CD8-positive, alpha-beta memory T cell (primary cell): ENCODE measurements around the gene GOLGA8B. TPM values are rescaled to one million over a fixed set of nuclear protein-coding genes. Genes with fewer than 3 reads are reported as not detected.
"Not testable (repeated sequence)": the region's sequence is repeated elsewhere in the genome, so short reads cannot be mapped to it uniquely, and the experiment has no call there.

ENCODE experiments used
- CTCF ChIA-PET: fragments of 350-600 bp; sonication (Branson Sonifier 250); formaldehyde crosslinking; loops from one replicate; lab custom pipeline; 2021; ENCODE audit warnings: antibody characterized with exemption; lab: Charles Lee
- POLR2A ChIA-PET: fragments of 350-600 bp; sonication (Branson Sonifier 250); formaldehyde crosslinking; loops from one replicate; lab custom pipeline; 2021; ENCODE audit warnings: antibody characterized with exemption; lab: Charles Lee
- DNase-seq, 5 donors: peaks; one replicate each; pipeline versions ENCODE4 v3.0.0 to v3.0.0-alpha.2; 2020 to 2022; ENCODE audit warnings: mixed read lengths in 1 of 5
- H3K27ac ChIP-seq: one replicate; pipeline ENCODE4 v1.7.0; 2013; ENCODE audit warnings: low read depth, mild to moderate bottlenecking, low read length, moderate library complexity
- H3K27me3 ChIP-seq: 2 replicates; pipeline ENCODE4 v1.7.0; 2013; ENCODE audit warnings: low read length, mild to moderate bottlenecking; ENCODE audit not compliant: insufficient read depth, poor library complexity, severe bottlenecking
- H3K36me3 ChIP-seq: 2 replicates; pipeline ENCODE4 v1.7.0; 2013; ENCODE audit warnings: mild to moderate bottlenecking, low read length, moderate library complexity; ENCODE audit not compliant: insufficient read depth
- H3K4me1 ChIP-seq: 2 replicates; pipeline ENCODE4 v1.7.0; 2013; ENCODE audit warnings: mild to moderate bottlenecking, low read length, moderate library complexity; ENCODE audit not compliant: insufficient read depth
- H3K4me3 ChIP-seq: 2 replicates; pipeline ENCODE4 v1.7.0; 2013; ENCODE audit warnings: mild to moderate bottlenecking, low read length
- H3K9me3 ChIP-seq: 2 replicates; pipeline ENCODE4 v1.7.0; 2013; ENCODE audit warnings: mild to moderate bottlenecking, low read length
- H3K27ac Mint-ChIP-seq, 8 donors: one replicate each; pipeline ENCODE4 v1.8.0; 2020 to 2021; ENCODE audit warnings: mixed read lengths in 8 of 8, mild to moderate bottlenecking in 6 of 8, inconsistent platforms in 3 of 8, moderate library complexity in 3 of 8
- H3K27me3 Mint-ChIP-seq, 2 donors: one replicate each; pipeline ENCODE4 v1.8.0; 2020 to 2021; ENCODE audit warnings: mixed read lengths in 2 of 2, mild to moderate bottlenecking in 1 of 2, moderate library complexity in 1 of 2
- H3K36me3 Mint-ChIP-seq, 3 donors: one replicate each; pipeline ENCODE4 v1.8.0; 2020 to 2021; ENCODE audit warnings: mixed read lengths in 3 of 3, inconsistent platforms in 1 of 3, mild to moderate bottlenecking in 1 of 3
- H3K4me1 Mint-ChIP-seq, 3 donors: one replicate each; pipeline ENCODE4 v1.8.0; 2020 to 2021; ENCODE audit warnings: mixed read lengths in 3 of 3, inconsistent platforms in 1 of 3, mild to moderate bottlenecking in 1 of 3
- H3K4me3 Mint-ChIP-seq, 7 donors: one replicate each; pipeline ENCODE4 v1.8.0; 2020 to 2021; ENCODE audit warnings: mixed read lengths in 7 of 7, mild to moderate bottlenecking in 6 of 7, moderate library complexity in 4 of 7, inconsistent platforms in 2 of 7
- H3K9me3 Mint-ChIP-seq, 5 donors: one replicate each; pipeline ENCODE4 v1.8.0; 2020 to 2022; ENCODE audit warnings: mixed read lengths in 5 of 5, mild to moderate bottlenecking in 3 of 5, moderate library complexity in 2 of 5, inconsistent platforms in 1 of 5
- polyA plus RNA-seq: library from polyadenylated mRNA; unstranded; fragments of 300-500 nt; fragmentation: Illumina TruSeq; gene quantifications from one replicate; pipeline ENCODE4 v1.2.3, GENCODE V29; 2021
- total RNA-seq, 2 experiments: library from RNA; stranded (reverse); gene quantifications; one replicate each; pipeline ENCODE4 v1.2.3, GENCODE V29; 2021

Gene GOLGA8B
- total and polyA plus RNA-seq, 3 experiments from 2014 or later: 4.7 to 136 (median 132) TPM

DNA sequence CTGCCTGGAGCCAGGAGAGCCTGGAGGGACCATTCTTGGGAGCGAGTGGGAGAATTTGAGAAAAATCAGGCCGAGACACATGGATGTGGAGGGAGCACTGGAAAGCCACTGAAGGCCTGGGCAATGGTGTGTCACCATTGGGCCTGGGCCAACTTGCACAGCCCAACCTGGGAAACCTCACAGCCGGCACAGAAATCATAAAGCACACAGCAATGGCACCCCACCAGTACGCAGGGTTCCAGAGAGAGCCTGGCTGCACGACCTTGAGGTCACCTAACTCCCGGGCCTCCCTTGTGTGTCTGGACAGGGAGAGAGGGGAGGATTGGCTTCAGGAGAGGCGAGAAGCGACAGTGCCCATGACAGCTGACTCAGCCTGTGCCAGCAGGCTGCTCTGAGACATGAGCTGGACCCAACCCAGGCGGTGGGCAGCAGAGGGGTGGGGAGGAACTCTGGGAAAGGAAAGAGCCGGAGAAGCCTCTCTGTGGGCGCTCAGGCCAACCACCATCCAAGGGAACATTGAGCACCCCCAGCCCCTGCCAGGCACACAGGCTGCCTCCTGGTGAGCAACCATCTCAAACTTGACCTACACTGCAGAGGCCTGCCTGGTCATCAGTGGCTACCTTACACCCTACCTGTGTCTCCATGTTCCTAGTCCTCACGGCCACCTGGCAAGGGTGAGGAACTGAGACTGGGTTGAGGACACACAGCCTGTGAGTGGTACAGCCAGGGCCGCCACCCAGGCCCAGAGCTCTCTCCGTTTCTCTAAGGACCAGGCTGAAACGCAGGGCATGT lies 3.0 kb downstream of the GOLGA8B start:
- H3K27ac ChIP-seq, DNase-seq, H3K27me3 ChIP-seq, H3K9me3 ChIP-seq, CTCF ChIA-PET, POLR2A ChIA-PET, H3K36me3 ChIP-seq, H3K9me3 Mint-ChIP-seq, H3K36me3 Mint-ChIP-seq, H3K4me3 ChIP-seq, H3K27me3 Mint-ChIP-seq: not testable (repeated sequence)
- H3K4me1 ChIP-seq: peaks cover 22% of the 10 kb centered on the region
- Mint-ChIP-seq H3K27ac (peak overlapping the region in 2 of 8 donors; percentile 23 to 24), H3K4me1 (peaks cover 34 to 64% (median 57%) of the 10 kb centered on the region in 3 donors), H3K4me3 (peak overlapping the region in 4 of 7 donors; percentile 19 to 97 (median 66))

DNA sequence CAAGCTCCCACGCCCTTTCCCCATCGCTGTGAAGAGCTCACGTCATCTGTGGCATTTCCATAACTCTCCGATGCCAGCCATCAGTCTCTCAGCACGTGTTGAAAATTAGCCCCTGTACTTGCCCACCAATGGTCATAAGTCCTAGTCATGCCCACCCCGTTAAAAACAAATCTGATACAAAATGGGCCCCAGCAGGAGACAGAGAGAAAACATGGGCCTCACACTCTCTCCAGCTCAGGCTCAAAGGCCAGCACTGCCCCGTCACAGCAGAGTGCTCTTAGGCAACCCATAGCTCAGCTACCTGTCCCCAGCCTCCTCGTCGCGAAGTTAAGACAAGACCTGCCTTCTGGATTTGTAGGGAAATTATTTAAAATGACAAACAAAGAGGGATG lies 5.2 kb downstream of the GOLGA8B start:
- POLR2A ChIA-PET: no interaction called here
- peak overlapping the region in 3 of 7 donors; percentile 1 to 57 (median 25) for H3K4me3 Mint-ChIP-seq
- no peak overlapping the region for H3K27ac Mint-ChIP-seq

DNA sequence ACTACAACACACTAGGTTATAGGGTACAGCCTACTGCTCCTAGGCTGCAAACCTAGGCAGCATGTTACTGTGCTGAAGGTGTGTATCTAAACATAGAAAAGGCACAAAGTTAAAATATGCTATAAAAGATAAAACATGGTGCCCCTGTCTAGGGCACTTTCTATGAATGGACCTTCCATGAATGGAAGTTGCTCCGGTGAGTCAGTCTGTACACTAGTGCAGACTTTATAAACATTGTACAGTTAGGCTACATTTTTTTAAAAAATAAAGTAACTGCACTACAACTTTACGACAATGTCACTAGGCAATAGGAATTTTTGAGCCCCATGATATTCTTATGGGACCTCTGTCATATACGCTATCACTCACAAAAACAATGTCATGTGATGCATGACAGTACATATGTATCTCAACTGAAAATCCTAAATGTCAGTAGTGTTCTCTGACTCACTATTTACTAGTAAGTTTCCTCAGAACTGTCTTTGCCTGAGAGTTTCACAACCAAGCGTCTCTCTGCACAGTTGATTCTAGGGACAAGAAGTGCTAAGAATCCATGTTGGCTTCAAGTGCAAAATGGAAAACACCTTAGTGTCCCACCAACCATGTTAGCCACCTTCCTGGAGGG lies 5.7 kb downstream of the GOLGA8B start:
- H3K27ac Mint-ChIP-seq, DNase-seq, H3K36me3 ChIP-seq, H3K4me3 ChIP-seq, H3K36me3 Mint-ChIP-seq, H3K9me3 ChIP-seq, H3K27me3 ChIP-seq, H3K9me3 Mint-ChIP-seq, POLR2A ChIA-PET, H3K27me3 Mint-ChIP-seq, CTCF ChIA-PET, H3K27ac ChIP-seq: not testable (repeated sequence)
- peaks cover 34 to 66% (median 57%) of the 10 kb centered on the region in 3 donors for H3K4me1 Mint-ChIP-seq
- peaks cover 17% of the 10 kb centered on the region for H3K4me1 ChIP-seq
- H3K4me3 Mint-ChIP-seq: peak overlapping the region in 3 of 7 donors; percentile 1 to 25 (median 25)

More for the DNA sequence above, 5.2 kb downstream of the GOLGA8B start:
- H3K9me3 ChIP-seq: no peaks in the 10 kb centered on the region
- no peak overlapping the region for H3K27ac ChIP-seq
- peaks cover 34 to 66% (median 57%) of the 10 kb centered on the region in 3 donors for H3K4me1 Mint-ChIP-seq
- H3K4me1 ChIP-seq: peaks cover 17% of the 10 kb centered on the region
- H3K36me3 Mint-ChIP-seq: peaks cover 0 to 2% (median 0%) of the 10 kb centered on the region in 3 donors
- DNase-seq: no peak
- CTCF ChIA-PET: no interaction called here
- H3K4me3 ChIP-seq: no peak overlapping the region
- no peaks in the 10 kb centered on the region for H3K27me3 ChIP-seq
- no peaks in the 10 kb centered on the region for H3K27me3 Mint-ChIP-seq
- H3K36me3 ChIP-seq: no peaks in the 10 kb centered on the region
- H3K9me3 Mint-ChIP-seq: no peaks in the 10 kb centered on the region

DNA sequence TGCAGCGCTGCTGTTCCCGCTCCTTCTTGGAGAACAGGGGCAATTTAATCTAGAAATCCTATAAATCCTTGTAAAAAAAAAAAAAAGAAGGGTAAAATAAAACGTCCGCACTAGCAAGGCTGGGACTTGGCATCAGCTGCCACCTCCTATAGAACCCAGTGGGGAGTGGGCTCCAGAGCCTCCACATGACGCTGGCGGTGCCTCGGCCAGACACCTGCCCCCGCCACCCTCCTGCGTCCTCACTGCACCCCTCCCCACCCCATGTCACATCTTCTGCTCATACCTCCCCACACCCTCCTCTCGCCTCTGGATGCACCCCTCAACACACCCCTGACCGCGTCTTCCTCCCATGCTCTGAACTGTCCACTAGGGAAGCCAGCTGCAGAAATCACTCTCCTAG lies 8.4 kb downstream of the GOLGA8B start:
- H3K27me3 Mint-ChIP-seq, CTCF ChIA-PET, H3K27me3 ChIP-seq, H3K9me3 ChIP-seq, H3K27ac ChIP-seq, H3K4me3 ChIP-seq, H3K4me3 Mint-ChIP-seq, H3K4me1 ChIP-seq, H3K36me3 ChIP-seq, H3K9me3 Mint-ChIP-seq, POLR2A ChIA-PET, DNase-seq, H3K36me3 Mint-ChIP-seq: not testable (repeated sequence)
- Mint-ChIP-seq H3K4me1 (peaks cover 19 to 50% (median 40%) of the 10 kb centered on the region in 3 donors), H3K27ac (peak overlapping the region in 1 of 8 donors; percentile 75)

DNA sequence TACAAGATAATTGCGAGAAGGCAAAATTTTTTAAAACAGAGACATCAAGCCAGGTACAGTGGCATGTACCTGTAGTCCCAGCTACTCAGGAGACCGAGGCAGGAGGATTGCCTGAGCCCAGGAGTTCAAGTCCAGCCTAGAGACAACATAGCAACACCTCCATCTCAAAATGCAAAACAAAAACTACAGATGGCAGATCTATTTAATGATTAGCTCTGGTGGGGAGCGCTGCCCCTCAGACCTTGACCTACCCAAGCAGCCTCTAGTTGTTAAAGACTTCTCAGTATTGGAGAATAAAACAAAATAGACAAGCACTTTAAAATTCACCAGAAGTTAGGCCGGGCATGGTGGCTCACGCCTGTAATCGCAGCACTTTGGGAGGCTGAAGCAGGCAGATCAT lies 10.5 kb downstream of the GOLGA8B start:
- H3K36me3 Mint-ChIP-seq, H3K36me3 ChIP-seq, H3K9me3 Mint-ChIP-seq, H3K4me3 ChIP-seq, H3K27ac ChIP-seq, H3K4me3 Mint-ChIP-seq, H3K27ac Mint-ChIP-seq, CTCF ChIA-PET, H3K4me1 ChIP-seq, H3K27me3 ChIP-seq, H3K27me3 Mint-ChIP-seq, POLR2A ChIA-PET, H3K9me3 ChIP-seq, DNase-seq: not testable (repeated sequence)
- peaks cover 2 to 31% (median 19%) of the 10 kb centered on the region in 3 donors for H3K4me1 Mint-ChIP-seq

DNA sequence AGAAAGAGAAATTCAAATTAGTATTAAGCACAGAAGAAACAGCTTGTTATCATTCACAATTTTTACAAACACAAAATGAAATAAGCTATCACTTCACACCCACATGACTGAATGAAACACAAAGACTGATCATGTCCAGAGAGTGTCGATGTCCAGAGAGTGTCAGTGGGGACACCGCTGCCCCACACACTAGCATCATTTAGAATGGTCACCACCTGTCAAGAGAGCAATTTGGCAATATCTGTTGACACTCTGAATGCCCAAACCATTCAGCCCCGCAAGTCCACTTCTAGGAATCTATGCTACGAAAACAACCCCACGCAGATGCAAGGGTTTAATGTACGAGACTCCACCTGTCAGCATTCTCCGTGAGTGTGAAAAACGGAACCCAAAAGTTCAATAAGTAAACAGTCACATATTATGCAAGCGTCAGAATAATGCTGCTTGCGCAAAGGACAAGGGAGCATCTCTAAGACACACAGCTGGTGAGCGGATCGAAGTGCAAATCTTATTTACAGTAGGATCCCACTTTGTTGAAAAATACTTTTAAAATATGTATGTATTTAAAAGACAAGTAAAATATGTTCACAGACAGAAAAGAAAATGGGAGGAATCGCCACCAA lies 11.3 kb downstream of the GOLGA8B start:
- H3K4me1 Mint-ChIP-seq: peaks cover 5 to 34% (median 14%) of the 10 kb centered on the region in 3 donors
- H3K27ac Mint-ChIP-seq, H3K4me3 Mint-ChIP-seq, H3K36me3 ChIP-seq, CTCF ChIA-PET, POLR2A ChIA-PET, H3K9me3 Mint-ChIP-seq, H3K36me3 Mint-ChIP-seq, H3K4me3 ChIP-seq, H3K9me3 ChIP-seq, H3K4me1 ChIP-seq, H3K27ac ChIP-seq, DNase-seq, H3K27me3 ChIP-seq, H3K27me3 Mint-ChIP-seq: not testable (repeated sequence)

DNA sequence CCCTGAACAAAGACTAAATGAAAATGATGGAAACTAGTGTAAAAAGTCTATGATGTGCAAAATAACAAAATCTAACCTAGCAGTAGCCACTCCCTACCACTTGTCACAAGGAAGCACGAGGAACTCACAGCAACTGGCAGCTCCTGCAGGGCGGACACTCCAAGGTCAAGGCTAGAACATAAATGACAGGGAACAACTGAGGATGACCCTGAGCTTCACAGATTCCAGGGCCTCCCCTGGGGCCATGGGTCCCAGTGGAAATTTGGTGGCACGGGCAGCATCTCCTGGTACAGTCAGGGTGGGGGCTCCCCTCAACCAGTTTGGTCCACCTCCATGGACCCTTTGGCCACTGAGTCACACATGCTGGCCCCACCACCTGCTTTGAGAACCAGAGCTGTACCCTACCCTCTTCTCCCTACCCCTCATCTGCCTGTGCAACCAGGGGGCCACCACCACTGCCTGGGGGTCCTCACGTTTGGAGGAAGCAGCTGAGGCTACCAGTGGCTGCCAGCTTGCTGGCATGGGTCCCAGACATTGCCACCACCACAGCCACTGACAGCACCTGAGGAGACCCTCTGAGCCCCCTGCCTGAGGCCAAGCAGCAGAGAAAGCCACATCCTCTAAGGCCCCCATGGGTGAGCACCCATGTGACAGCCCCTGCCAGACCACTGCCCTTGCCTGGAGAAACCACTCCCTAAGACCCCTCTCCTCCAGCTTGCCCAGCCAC lies 13.6 kb downstream of the GOLGA8B start:
- H3K9me3 ChIP-seq, CTCF ChIA-PET, DNase-seq, H3K36me3 Mint-ChIP-seq, H3K36me3 ChIP-seq, H3K9me3 Mint-ChIP-seq, H3K4me3 ChIP-seq, H3K4me1 ChIP-seq, H3K4me3 Mint-ChIP-seq, H3K27ac ChIP-seq, H3K27me3 Mint-ChIP-seq, POLR2A ChIA-PET, H3K27me3 ChIP-seq: not testable (repeated sequence)
- Mint-ChIP-seq H3K4me1 (peaks cover 1 to 24% (median 5%) of the 10 kb centered on the region in 3 donors), H3K27ac (peak overlapping the region in 1 of 8 donors; percentile 89)

DNA sequence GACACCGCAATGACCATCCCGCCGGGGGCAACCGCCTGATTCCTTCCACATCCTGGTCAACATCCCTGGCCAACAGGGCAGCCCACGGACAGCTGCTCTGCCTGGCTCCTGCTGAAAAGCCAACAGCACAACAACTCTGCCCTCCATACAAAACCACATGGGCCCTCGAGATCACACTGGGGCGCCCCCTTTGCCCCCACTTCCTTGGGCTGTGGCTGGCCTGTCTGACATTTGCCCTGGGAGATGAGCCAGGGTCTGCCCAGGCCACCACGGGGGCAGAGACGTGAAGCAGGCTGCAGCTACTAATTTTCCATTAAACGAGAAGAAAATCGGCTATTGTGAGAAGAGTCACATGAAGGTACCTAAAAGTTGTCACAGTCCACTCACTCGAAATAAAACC lies 16.3 kb downstream of the GOLGA8B start:
- POLR2A ChIA-PET, H3K9me3 Mint-ChIP-seq, DNase-seq, H3K27ac ChIP-seq, H3K4me3 ChIP-seq, H3K36me3 ChIP-seq, CTCF ChIA-PET, H3K27me3 ChIP-seq, H3K27me3 Mint-ChIP-seq, H3K4me1 ChIP-seq, H3K4me3 Mint-ChIP-seq, H3K9me3 ChIP-seq, H3K36me3 Mint-ChIP-seq: not testable (repeated sequence)
- peaks cover 5 to 17% (median 6%) of the 10 kb centered on the region in 3 donors for H3K4me1 Mint-ChIP-seq
- peak overlapping the region in 1 of 8 donors; percentile 26 for H3K27ac Mint-ChIP-seq
